GM18861 (cell line): ENCODE measurements around the gene ZC3H12A.

ENCODE experiments used
- ATAC-seq: cut with Tn5 transposase; IDR thresholded peaks from one replicate; pipeline ENCODE4 v1.9.1; 2021; ENCODE audit not compliant: unreplicated experiment

Gene ZC3H12A

GRCh38 chr1:37453647-37454046, 20.7 kb upstream of the ZC3H12A start:
- no peak for ATAC-seq

GRCh38 chr1:37455516-37455915, 18.9 kb upstream of the ZC3H12A start:
- ATAC-seq, result no peak

GRCh38 chr1:37456614-37457013, 17.8 kb upstream of the ZC3H12A start:
- ATAC-seq, result no peak

- no peak for ATAC-seq
Observed at GRCh38 chr1:37458551-37458950, 15.8 kb upstream of the ZC3H12A start.

DNA sequence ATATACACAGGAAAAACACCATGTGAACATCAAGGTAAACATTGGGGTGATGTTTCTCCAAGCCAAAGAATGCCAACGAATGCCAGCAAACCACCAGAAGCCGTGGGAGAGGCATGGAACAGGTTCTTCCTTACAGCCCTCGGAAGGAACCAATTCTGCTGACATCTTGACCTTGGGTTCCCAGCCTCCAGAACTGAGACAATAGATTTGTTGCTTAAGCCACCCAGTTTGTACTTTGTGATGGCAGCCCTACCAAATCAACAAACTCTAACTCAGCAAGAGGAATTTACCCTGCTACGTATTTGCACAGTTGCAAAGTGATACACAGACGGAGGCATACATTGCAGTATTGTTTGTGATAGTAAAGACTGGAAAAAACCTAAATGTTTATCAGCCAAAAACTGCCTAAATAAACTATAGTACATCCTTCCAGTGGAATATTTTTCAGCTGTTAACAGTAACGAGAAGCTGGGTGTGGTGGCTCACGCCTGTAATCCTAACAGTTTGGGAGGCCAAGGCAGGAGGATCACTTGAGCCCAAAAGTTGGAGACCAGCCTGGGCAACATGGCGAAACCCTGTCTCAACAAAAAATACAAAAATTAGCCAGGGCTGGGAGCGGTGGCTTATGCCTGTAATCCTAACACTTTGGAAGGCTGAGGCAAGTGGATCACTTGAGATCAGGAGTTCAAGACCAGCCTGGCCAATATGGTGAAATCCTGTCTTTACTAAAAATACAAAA, 12.5 kb upstream of the ZC3H12A start:
- no peak for ATAC-seq

DNA sequence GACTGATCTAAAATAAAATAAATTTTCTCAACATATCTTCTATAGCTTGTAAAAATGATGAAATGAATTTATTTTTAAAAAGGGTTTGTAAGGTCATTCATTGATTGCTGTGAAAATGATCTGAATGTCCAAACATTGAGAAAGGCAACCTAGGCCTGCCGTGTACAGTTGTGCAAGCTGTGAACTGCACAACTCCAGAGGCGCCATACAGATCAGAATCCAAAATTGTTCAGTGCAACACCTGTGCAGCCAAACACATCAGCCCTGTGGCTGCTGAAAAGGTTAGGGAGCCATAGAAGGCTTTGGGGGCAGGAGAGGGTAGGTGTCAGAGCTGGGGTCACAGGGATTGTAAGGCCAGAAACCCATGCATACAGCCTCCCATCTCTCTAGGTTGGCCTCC, 9.9 kb upstream of the ZC3H12A start:
- no peak for ATAC-seq

GRCh38 chr1:37465593-37466517, 8.5 kb upstream of the ZC3H12A start:
- no peak for ATAC-seq

- ATAC-seq, result no peak
Observed at GRCh38 chr1:37468037-37468436, 6.3 kb upstream of the ZC3H12A start.

DNA sequence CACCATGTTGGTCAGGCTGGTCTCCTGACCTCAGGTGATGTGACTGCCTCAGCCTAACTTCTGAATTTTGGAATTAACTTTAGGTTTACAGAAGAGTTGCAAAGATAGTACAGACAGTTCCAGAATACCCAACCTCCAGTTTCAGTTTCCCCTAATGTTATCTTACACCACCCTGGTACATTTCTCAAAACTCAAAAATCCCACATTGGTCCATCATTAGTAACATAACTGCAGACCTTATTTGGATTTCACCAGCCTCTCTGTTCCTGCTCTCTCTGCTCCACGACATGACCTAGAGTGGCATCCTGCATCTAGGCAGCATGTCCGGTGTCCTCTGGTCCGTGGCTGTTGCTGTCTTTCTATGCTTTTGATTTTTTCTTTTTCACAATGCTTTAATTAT, 5.0 kb upstream of the ZC3H12A start:
- no peak for ATAC-seq

- no peak for ATAC-seq
Observed at GRCh38 chr1:37471345-37472231, 2.8 kb upstream of the ZC3H12A start.

DNA sequence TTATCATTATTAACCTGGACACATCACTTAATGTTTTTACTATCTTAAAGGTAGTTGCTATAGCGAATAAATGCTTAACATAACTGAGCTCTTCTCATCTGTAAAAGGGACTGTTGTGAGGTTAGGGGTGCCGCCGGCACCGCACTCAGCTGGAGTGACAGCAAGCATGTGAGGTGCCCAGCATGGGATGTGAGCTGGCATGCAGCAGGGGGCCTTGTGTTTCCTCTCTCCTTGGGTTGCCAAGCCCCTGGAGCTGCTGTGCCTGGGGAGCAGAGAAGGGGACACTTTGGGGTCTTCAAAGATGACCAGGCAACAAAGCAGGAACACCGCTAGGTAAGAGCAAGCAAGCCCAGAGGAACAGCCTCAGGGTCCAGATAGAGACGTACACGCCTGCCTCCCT, 2.1 kb upstream of the ZC3H12A start:
- no peak for ATAC-seq

GRCh38 chr1:37472994-37473393, 1.4 kb upstream of the ZC3H12A start:
- ATAC-seq, result no peak

DNA sequence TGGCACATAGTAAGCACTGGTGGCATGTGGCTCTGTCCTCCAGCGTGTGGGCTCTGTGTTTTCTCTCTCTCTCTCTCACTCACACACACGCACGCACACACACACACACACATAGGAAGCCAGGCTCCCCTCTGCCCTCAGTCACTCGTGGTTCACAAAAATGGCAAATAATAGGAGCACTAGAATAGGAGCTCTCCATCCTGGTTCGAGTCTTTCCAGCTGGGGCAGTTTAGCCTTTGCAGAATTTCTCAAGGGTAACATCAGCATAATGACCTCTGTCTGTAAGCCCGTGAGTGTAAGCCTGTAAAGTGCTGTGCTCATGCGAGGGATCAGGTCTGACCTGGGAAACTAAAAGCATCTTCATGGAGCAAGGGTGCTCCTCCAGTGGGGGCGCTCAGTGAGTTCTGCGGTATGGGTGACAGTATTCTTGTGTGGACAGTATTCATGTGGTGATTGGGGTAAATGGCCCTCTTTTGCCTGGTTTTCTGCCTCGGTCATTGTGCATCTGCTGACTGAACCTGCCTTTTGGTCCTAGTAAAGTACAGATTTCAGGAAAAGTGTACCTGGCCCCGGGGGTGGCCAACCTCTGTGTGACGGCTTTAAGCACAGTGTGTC, 842 bp upstream of the ZC3H12A start:
- ATAC-seq, result no peak

- ATAC-seq, result no peak
Observed at GRCh38 chr1:37474697-37475379, 458 bp downstream of the ZC3H12A start.

GRCh38 chr1:37475380-37476086, 1.2 kb downstream of the ZC3H12A start:
- ATAC-seq, result no peak

DNA sequence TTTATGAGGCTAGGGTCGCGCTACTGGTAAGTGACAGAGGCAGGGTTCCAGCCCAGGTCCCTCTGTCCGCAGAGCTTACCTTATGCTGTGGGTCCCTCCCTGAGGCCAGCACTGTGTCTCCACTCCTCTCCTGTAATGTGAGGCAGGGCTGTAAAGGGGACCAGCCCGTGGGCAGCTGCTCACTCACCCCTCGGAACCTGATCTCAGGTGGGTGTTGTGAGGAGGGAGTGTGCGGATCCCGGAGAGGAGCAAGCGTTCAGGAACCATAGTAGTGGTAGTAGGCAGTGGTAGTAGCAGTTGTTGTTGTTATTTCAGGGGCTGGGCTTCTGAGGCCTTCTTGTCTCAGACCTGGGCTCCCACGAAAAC, 1.7 kb downstream of the ZC3H12A start:
- ATAC-seq, result no peak

- ATAC-seq, result no peak
Observed at GRCh38 chr1:37476460-37477197, 2.2 kb downstream of the ZC3H12A start.

DNA sequence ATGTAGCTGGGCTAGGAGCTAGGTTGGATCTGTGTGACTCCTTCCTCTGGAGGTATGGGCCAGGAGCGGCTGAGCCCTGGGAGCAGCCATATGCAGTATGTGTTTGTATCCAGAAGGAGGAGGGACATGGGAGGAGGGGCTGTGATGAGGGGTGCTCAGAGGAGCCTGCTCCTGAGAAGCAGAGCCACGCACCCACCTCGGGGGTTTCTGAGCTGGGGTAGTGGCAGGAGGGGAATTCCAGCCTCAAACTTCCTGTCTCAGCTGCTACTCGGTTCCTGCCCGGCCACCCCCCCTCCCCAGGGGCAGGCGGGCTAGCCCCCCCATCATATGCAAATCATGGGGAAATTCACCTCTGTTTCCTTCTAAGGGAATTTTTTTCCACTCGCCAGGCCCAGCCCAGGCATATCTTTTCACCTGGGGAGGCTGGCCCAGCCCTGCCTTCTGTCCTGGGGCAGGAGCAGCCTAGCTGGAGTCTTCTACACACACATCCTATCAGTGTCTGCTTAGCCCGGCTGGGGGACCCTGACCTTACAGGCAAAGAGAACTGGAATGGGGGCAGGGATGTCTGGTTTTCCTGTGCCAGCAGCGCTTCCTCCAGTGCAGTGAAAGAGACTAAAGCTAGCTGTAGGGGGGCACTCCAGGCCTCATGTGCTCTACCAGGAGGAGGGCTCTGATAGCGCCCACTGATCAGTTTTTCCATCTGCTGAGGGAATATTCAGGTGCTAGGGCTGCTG, 3.0 kb downstream of the ZC3H12A start:
- ATAC-seq, result peak; percentile 32
